Fibroblast of pulmonary artery (primary cell): Measurements from ENCODE around the gene SLC2A4RG.

Experiments
- DNase-seq: peaks from one replicate; pipeline ENCODE4 v3.0.0-alpha.2; 2010; ENCODE audit warnings: low read depth
- H3K4me3 ChIP-seq: replicated peaks from 2 replicates; pipeline ENCODE4 v1.5.1; 2011; ENCODE audit warnings: low read depth, mild to moderate bottlenecking, control low read depth, low read length, moderate library complexity
- TF ChIP-seq, protein P1 (sequence below): IDR thresholded peaks from 2 replicates; pipeline ENCODE4 v1.5.1; 2011; ENCODE audit warnings: mild to moderate bottlenecking, control low read depth, low read length, inconsistent platforms; ENCODE audit errors: missing control alignments

SLC2A4RG gene

GRCh38 chr20:63696628-63697356 lies 42.8 kb upstream of the SLC2A4RG start, which contains the start of gene TNFRSF6B:
Gene TNFRSF6B (plus strand): TSS chr20:63696652. CDS start chr20:63696768, 116 bp downstream.
- H3K4me3 ChIP-seq, result peak within 1 kb of the TSS; percentile 43
- no peak for DNase-seq
- TF ChIP-seq, protein P1, sequence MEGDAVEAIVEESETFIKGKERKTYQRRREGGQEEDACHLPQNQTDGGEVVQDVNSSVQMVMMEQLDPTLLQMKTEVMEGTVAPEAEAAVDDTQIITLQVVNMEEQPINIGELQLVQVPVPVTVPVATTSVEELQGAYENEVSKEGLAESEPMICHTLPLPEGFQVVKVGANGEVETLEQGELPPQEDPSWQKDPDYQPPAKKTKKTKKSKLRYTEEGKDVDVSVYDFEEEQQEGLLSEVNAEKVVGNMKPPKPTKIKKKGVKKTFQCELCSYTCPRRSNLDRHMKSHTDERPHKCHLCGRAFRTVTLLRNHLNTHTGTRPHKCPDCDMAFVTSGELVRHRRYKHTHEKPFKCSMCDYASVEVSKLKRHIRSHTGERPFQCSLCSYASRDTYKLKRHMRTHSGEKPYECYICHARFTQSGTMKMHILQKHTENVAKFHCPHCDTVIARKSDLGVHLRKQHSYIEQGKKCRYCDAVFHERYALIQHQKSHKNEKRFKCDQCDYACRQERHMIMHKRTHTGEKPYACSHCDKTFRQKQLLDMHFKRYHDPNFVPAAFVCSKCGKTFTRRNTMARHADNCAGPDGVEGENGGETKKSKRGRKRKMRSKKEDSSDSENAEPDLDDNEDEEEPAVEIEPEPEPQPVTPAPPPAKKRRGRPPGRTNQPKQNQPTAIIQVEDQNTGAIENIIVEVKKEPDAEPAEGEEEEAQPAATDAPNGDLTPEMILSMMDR, result no peak

DNA sequence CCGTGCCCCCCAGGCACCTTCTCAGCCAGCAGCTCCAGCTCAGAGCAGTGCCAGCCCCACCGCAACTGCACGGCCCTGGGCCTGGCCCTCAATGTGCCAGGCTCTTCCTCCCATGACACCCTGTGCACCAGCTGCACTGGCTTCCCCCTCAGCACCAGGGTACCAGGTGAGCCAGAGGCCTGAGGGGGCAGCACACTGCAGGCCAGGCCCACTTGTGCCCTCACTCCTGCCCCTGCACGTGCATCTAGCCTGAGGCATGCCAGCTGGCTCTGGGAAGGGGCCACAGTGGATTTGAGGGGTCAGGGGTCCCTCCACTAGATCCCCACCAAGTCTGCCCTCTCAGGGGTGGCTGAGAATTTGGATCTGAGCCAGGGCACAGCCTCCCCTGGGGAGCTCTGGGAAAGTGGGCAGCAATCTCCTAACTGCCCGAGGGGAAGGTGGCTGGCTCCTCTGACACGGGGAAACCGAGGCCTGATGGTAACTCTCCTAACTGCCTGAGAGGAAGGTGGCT lies 42.2 kb upstream of the SLC2A4RG start:
- peak overlapping the region; percentile 43 for H3K4me3 ChIP-seq
- TF ChIP-seq, protein P1, result no peak
- DNase-seq, result no peak

DNA sequence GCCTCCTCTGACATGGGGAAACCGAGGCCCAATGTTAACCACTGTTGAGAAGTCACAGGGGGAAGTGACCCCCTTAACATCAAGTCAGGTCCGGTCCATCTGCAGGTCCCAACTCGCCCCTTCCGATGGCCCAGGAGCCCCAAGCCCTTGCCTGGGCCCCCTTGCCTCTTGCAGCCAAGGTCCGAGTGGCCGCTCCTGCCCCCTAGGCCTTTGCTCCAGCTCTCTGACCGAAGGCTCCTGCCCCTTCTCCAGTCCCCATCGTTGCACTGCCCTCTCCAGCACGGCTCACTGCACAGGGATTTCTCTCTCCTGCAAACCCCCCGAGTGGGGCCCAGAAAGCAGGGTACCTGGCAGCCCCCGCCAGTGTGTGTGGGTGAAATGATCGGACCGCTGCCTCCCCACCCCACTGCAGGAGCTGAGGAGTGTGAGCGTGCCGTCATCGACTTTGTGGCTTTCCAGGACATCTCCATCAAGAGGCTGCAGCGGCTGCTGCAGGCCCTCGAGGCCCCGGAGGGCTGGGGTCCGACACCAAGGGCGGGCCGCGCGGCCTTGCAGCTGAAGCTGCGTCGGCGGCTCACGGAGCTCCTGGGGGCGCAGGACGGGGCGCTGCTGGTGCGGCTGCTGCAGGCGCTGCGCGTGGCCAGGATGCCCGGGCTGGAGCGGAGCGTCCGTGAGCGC lies 41.6 kb upstream of the SLC2A4RG start:
- DNase-seq, result no peak
- H3K4me3 ChIP-seq, result no peak overlapping the region
- TF ChIP-seq, protein P1, result no peak

GRCh38 chr20:63698739-63699465 lies 40.7 kb upstream of the SLC2A4RG start:
- TF ChIP-seq, protein P1, result no peak
- DNase-seq, result peak; percentile 81
- H3K4me3 ChIP-seq, result no peak overlapping the region

GRCh38 chr20:63699466-63700198 lies 39.9 kb upstream of the SLC2A4RG start:
- no peak overlapping the region for H3K4me3 ChIP-seq
- TF ChIP-seq, protein P1, result no peak
- no peak for DNase-seq
